ENCODE data around the gene CNOT8.

DNA sequence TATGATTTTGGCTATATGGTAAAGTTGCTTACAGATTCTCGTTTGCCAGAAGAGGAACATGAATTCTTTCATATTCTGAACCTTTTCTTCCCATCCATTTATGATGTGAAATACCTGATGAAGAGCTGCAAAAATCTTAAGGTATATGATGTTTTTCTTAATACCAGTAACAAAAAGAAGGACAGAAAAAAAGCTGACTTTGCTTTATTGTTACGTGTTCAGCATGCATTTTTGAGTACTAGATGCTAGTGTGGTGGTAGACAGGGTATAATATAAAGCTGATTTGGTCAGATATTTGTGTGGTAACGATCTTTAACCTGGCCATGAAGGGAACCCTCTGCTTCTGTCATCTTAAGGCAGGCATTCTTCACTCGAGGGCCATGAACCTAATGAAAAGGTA lies 13.3 kb downstream of the CNOT8 start:
- TF ChIP-seq, protein P1, sequence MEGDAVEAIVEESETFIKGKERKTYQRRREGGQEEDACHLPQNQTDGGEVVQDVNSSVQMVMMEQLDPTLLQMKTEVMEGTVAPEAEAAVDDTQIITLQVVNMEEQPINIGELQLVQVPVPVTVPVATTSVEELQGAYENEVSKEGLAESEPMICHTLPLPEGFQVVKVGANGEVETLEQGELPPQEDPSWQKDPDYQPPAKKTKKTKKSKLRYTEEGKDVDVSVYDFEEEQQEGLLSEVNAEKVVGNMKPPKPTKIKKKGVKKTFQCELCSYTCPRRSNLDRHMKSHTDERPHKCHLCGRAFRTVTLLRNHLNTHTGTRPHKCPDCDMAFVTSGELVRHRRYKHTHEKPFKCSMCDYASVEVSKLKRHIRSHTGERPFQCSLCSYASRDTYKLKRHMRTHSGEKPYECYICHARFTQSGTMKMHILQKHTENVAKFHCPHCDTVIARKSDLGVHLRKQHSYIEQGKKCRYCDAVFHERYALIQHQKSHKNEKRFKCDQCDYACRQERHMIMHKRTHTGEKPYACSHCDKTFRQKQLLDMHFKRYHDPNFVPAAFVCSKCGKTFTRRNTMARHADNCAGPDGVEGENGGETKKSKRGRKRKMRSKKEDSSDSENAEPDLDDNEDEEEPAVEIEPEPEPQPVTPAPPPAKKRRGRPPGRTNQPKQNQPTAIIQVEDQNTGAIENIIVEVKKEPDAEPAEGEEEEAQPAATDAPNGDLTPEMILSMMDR (IDR thresholded peaks at IDR 0.05), result no peak
- TF ChIP-seq POLR2A (IDR thresholded peaks at IDR 0.05), result no peak
